ENCODE measurements around the gene DDX10. TPM values are rescaled to one million over a fixed set of nuclear protein-coding genes. Genes with fewer than 3 reads are reported as not detected.
A peak's percentile ranks its signal among the peaks of the same experiment; 100 is the strongest.

Gene DDX10
- total RNA-seq, 1 donor from 2014 or later: 32.2 TPM

DNA sequence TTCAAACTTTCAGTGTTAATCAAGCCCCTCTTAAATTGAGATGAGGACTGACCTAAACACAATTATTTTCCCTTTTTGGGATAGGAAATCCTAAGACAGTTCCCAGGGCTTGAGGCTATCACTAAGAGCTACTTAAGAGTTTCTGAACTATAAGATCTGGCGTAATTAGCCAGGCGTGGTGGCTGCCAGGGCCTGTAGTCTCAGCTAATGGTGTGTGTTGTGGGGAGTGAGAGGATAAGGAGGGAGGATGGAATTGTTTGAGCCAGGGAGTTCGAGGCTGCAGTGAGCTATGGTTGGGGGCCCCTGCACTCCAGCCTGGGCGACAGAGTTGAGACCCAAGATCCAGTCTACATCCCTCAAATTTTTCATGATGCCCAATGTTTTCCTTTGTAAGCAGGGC, 47.8 kb upstream of the DDX10 start:
- DNase-seq (ENCODE audit: low read depth): no peak
- H3K4me1 ChIP-seq (ENCODE audit: insufficient read depth, low read length): peaks cover 18% of the 10 kb centered on the region
- no peaks in the 10 kb centered on the region for H3K27me3 ChIP-seq (ENCODE audit: insufficient read depth, low read length)
- Mint-ChIP-seq H3K36me3 (ENCODE audit: low read depth, unreplicated experiment) (no peaks in the 10 kb centered on the region), H3K27me3 (ENCODE audit: low read depth, unreplicated experiment) (no peaks in the 10 kb centered on the region), H3K9me3 (ENCODE audit: unreplicated experiment) (no peaks in the 10 kb centered on the region), H3K4me3 (ENCODE audit: unreplicated experiment) (peak overlapping the region; percentile 16), H3K4me1 (ENCODE audit: low read depth, unreplicated experiment) (peaks cover 25% of the 10 kb centered on the region), H3K27ac (ENCODE audit: unreplicated experiment) (peak overlapping the region; percentile 88)
- no peaks in the 10 kb centered on the region for H4K20me1 ChIP-seq (ENCODE audit: insufficient read depth, low read length)
- TF ChIP-seq EZH2 (IDR thresholded peaks at IDR 0.05; ENCODE audit: insufficient read depth, low read length): no peak
- no peak for TF ChIP-seq CTCF (IDR thresholded peaks at IDR 0.05; ENCODE audit: insufficient read depth, low read depth, low read length)
- H3K27ac ChIP-seq (ENCODE audit: low read depth, low read length): peak overlapping the region; percentile 89
- no peaks in the 10 kb centered on the region for H3K36me3 ChIP-seq (ENCODE audit: insufficient read depth, low read length)
- H2AFZ ChIP-seq (ENCODE audit: low read depth, low read length): peak overlapping the region; percentile 13
- no peaks in the 10 kb centered on the region for H3K79me2 ChIP-seq (ENCODE audit: insufficient read depth, low read length)
- peak overlapping the region; percentile 1 for H3K4me3 ChIP-seq (ENCODE audit: insufficient read depth, low read depth, low read length)
- no peak for FAIRE-seq
- H3K9ac ChIP-seq (ENCODE audit: low read length): peak overlapping the region; percentile 66
- peak overlapping the region; percentile 54 for H3K4me2 ChIP-seq (ENCODE audit: low read length)
- no peaks in the 10 kb centered on the region for H3K9me3 ChIP-seq (ENCODE audit: insufficient read depth, low read depth, low read length)

DNA sequence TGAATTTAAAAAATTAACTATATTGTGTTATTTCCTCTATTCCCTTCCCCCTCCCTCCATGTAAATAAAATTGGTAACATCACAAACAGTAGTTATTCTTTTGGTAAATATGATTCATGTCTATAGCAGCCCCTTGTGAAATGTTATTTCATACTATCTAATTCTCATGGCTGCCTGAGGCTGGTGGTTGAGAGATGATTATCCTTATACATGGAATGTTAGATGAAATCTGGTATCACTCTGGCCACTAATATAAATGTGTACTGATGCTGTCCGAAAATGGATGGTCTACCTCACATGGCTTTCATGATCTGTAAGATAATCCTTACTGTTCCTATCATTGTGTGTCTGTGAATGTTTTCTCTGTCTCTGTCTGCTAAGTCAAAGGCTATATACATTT, 46.3 kb upstream of the DDX10 start:
- no peaks in the 10 kb centered on the region for H3K79me2 ChIP-seq (ENCODE audit: insufficient read depth, low read length)
- Mint-ChIP-seq H3K36me3 (ENCODE audit: low read depth, unreplicated experiment) (no peaks in the 10 kb centered on the region), H3K4me3 (ENCODE audit: unreplicated experiment) (no peak overlapping the region), H3K27ac (ENCODE audit: unreplicated experiment) (no peak overlapping the region), H3K27me3 (ENCODE audit: low read depth, unreplicated experiment) (no peaks in the 10 kb centered on the region), H3K9me3 (ENCODE audit: unreplicated experiment) (no peaks in the 10 kb centered on the region), H3K4me1 (ENCODE audit: low read depth, unreplicated experiment) (peaks cover 27% of the 10 kb centered on the region)
- TF ChIP-seq CTCF (IDR thresholded peaks at IDR 0.05; ENCODE audit: insufficient read depth, low read depth, low read length): no peak
- no peak for TF ChIP-seq EZH2 (IDR thresholded peaks at IDR 0.05; ENCODE audit: insufficient read depth, low read length)
- no peak overlapping the region for H3K9ac ChIP-seq (ENCODE audit: low read length)
- H3K36me3 ChIP-seq (ENCODE audit: insufficient read depth, low read length): no peaks in the 10 kb centered on the region
- peaks cover 18% of the 10 kb centered on the region for H3K4me1 ChIP-seq (ENCODE audit: insufficient read depth, low read length)
- H3K4me2 ChIP-seq (ENCODE audit: low read length): no peak overlapping the region
- no peaks in the 10 kb centered on the region for H3K27me3 ChIP-seq (ENCODE audit: insufficient read depth, low read length)
- H3K4me3 ChIP-seq (ENCODE audit: insufficient read depth, low read depth, low read length): no peak overlapping the region
- H4K20me1 ChIP-seq (ENCODE audit: insufficient read depth, low read length): no peaks in the 10 kb centered on the region
- no peak for DNase-seq (ENCODE audit: low read depth)
- no peak for FAIRE-seq
- H2AFZ ChIP-seq (ENCODE audit: low read depth, low read length): no peak overlapping the region
- H3K9me3 ChIP-seq (ENCODE audit: insufficient read depth, low read depth, low read length): no peaks in the 10 kb centered on the region
- no peak overlapping the region for H3K27ac ChIP-seq (ENCODE audit: low read depth, low read length)

DNA sequence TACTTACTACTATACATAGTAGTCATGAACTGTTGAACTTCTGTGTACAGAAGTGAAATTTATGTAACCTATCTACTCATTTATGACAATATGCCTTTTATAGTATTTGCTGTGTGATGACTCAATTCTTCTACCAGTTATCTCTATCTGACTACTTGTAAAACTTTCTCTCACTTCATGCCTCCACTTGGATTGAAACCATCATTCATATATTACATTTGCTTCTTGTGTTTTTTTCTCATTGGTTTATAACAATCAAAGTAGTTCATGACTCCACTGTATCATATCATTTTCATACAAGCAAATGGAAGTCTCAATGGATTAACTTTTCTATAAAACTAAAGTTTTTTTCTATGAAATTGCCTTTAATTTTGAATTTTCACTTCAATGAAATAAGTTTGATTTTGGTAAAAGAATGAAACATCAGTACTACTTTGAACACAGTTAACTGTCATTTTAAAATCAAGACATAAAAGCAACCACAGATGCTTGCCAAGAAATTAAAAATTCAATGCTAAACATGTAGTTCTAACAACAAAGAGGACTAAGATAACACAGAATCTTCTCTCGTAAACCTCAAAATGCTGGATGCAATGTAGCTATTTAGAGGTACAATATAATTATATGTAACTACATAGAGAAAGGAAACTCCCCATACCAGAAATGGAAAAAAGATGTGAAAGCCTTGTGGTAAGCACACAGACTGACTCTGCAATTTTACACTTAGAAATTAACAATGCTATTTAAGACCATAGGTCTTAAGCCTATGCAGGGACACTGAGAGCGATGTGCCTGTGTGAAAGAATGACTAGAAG, 43.7 kb upstream of the DDX10 start:
- no peaks in the 10 kb centered on the region for H3K9me3 ChIP-seq (ENCODE audit: insufficient read depth, low read depth, low read length)
- no peaks in the 10 kb centered on the region for H3K27me3 ChIP-seq (ENCODE audit: insufficient read depth, low read length)
- peaks cover 17% of the 10 kb centered on the region for H3K4me1 ChIP-seq (ENCODE audit: insufficient read depth, low read length)
- Mint-ChIP-seq H3K4me1 (ENCODE audit: low read depth, unreplicated experiment) (peaks cover 24% of the 10 kb centered on the region), H3K36me3 (ENCODE audit: low read depth, unreplicated experiment) (no peaks in the 10 kb centered on the region), H3K4me3 (ENCODE audit: unreplicated experiment) (no peak overlapping the region), H3K27ac (ENCODE audit: unreplicated experiment) (peak overlapping the region; percentile 43), H3K27me3 (ENCODE audit: low read depth, unreplicated experiment) (no peaks in the 10 kb centered on the region), H3K9me3 (ENCODE audit: unreplicated experiment) (no peaks in the 10 kb centered on the region)
- no peaks in the 10 kb centered on the region for H3K79me2 ChIP-seq (ENCODE audit: insufficient read depth, low read length)
- H3K27ac ChIP-seq (ENCODE audit: low read depth, low read length): no peak overlapping the region
- no peak overlapping the region for H3K4me2 ChIP-seq (ENCODE audit: low read length)
- peak; percentile 87 for FAIRE-seq
- H3K4me3 ChIP-seq (ENCODE audit: insufficient read depth, low read depth, low read length): no peak overlapping the region
- no peak overlapping the region for H3K9ac ChIP-seq (ENCODE audit: low read length)
- TF ChIP-seq CTCF (IDR thresholded peaks at IDR 0.05; ENCODE audit: insufficient read depth, low read depth, low read length): no peak
- TF ChIP-seq EZH2 (IDR thresholded peaks at IDR 0.05; ENCODE audit: insufficient read depth, low read length): no peak
- H3K36me3 ChIP-seq (ENCODE audit: insufficient read depth, low read length): no peaks in the 10 kb centered on the region
- H2AFZ ChIP-seq (ENCODE audit: low read depth, low read length): no peak overlapping the region
- peak; percentile 26 for DNase-seq (ENCODE audit: low read depth)
- no peaks in the 10 kb centered on the region for H4K20me1 ChIP-seq (ENCODE audit: insufficient read depth, low read length)
